HepG2 (cell line): ENCODE measurements around the gene SLCO4A1. TPM values are rescaled to one million over a fixed set of nuclear protein-coding genes. Genes with fewer than 3 reads are reported as not detected.

ENCODE experiments used
- ARNTL ChIP-seq: sonication (generic); formaldehyde crosslinking; IDR thresholded peaks from 2 replicates; pipeline ENCODE4 v1.4.0; 2020; ENCODE audit warnings: mild to moderate bottlenecking, missing genetic modification reagents
- KLF6 ChIP-seq: IDR thresholded peaks from 2 replicates; pipeline ENCODE4 v1.8.0; 2016; ENCODE audit warnings: missing biosample characterization, missing genetic modification reagents
- NCOA1 ChIP-seq: sonication (generic); formaldehyde crosslinking; IDR thresholded peaks from 2 replicates; pipeline ENCODE4 v1.9.0; 2021; ENCODE audit warnings: missing genetic modification reagents
- ZKSCAN1 ChIP-seq: fragments of 150-350 bp; IDR thresholded peaks from 2 replicates; pipeline ENCODE4 v1.6.1; 2014; ENCODE audit warnings: low read length
- ZNF180 ChIP-seq: sonication (generic); formaldehyde crosslinking; IDR thresholded peaks from 2 replicates; pipeline ENCODE4 v1.4.0; 2020; ENCODE audit warnings: low read depth, missing genetic modification reagents, borderline replicate concordance
- ZNF441 ChIP-seq: sonication (generic); formaldehyde crosslinking; IDR thresholded peaks from 2 replicates; pipeline ENCODE4 v1.7.0; 2021; ENCODE audit warnings: missing genetic modification reagents, borderline replicate concordance
- ZNF556 ChIP-seq: sonication (generic); formaldehyde crosslinking; IDR thresholded peaks from 2 replicates; pipeline ENCODE4 v1.4.0; 2020; ENCODE audit warnings: mild to moderate bottlenecking, missing genetic modification reagents, borderline replicate concordance
- ZNF607 ChIP-seq: sonication (generic); formaldehyde crosslinking; IDR thresholded peaks from 2 replicates; pipeline ENCODE4 v1.5.1; 2020; ENCODE audit warnings: missing genetic modification reagents, mild to moderate bottlenecking, borderline replicate concordance
- ZNF652 ChIP-seq: IDR thresholded peaks from 2 replicates; pipeline ENCODE4 v1.6.1; 2016; ENCODE audit warnings: low read depth, borderline replicate concordance
- ZNF687 ChIP-seq: sonication (generic); formaldehyde crosslinking; IDR thresholded peaks from 2 replicates; pipeline ENCODE4 v1.5.1; 2020; ENCODE audit warnings: mild to moderate bottlenecking, missing genetic modification reagents, moderate library complexity
- ZSCAN25 ChIP-seq: sonication (generic); formaldehyde crosslinking; IDR thresholded peaks from 2 replicates; pipeline ENCODE4 v1.8.0; 2022; ENCODE audit warnings: mild to moderate bottlenecking, missing genetic modification reagents
- polyA plus RNA-seq, 8 experiments: library from polyadenylated mRNA; depleted of rRNA in 3 of 8; stranded (reverse) in 7 of 8; unstranded in 1 of 8; fragments of >200 nt; fragmentation: Illumina TruSeq in 4 of 8; extraction: Trizol in 4 of 8; gene quantifications; 2 replicates each; pipeline versions ENCODE4 v1.2.1 to v1.2.3, GENCODE V29; 2011 to 2016; ENCODE audit warnings: low read depth in 4 of 8, missing spikeins in 1 of 8, mixed read lengths in 1 of 8; ENCODE audit not compliant: insufficient read depth in 1 of 8
- total RNA-seq, 5 experiments: library from RNA; depleted of rRNA; stranded (reverse); fragments of >200 nt; fragmentation: Illumina TruSeq; extraction: Trizol; gene quantifications; 2 replicates each; pipeline ENCODE4 v1.2.3, GENCODE V29; 2016; ENCODE audit warnings: low read depth in 1 of 5
- TF ChIP-seq, protein P1 (sequence below): sonication (generic); formaldehyde crosslinking; IDR thresholded peaks from 2 replicates; pipeline ENCODE4 v1.4.0; 2020; ENCODE audit warnings: missing genetic modification reagents
- TF ChIP-seq, protein P2 (sequence below): sonication (generic); formaldehyde crosslinking; IDR thresholded peaks from 2 replicates; pipeline ENCODE4 v1.4.0; 2020; ENCODE audit warnings: mild to moderate bottlenecking, missing genetic modification reagents, borderline replicate concordance
- TF ChIP-seq, protein P3 (sequence below): IDR thresholded peaks from 2 replicates; pipeline ENCODE4 v1.6.1; 2016; ENCODE audit warnings: mild to moderate bottlenecking
- TF ChIP-seq, protein P4 (sequence below): sonication (generic); formaldehyde crosslinking; IDR thresholded peaks from 2 replicates; pipeline ENCODE4 v1.4.0; 2020; ENCODE audit warnings: mild to moderate bottlenecking, missing genetic modification reagents

Gene SLCO4A1
- total and polyA plus RNA-seq, 2 of the 13 experiments (the other 11 are each of a cell fraction or from before 2014, with no cell fraction given), result 55.5 to 112 TPM

DNA sequence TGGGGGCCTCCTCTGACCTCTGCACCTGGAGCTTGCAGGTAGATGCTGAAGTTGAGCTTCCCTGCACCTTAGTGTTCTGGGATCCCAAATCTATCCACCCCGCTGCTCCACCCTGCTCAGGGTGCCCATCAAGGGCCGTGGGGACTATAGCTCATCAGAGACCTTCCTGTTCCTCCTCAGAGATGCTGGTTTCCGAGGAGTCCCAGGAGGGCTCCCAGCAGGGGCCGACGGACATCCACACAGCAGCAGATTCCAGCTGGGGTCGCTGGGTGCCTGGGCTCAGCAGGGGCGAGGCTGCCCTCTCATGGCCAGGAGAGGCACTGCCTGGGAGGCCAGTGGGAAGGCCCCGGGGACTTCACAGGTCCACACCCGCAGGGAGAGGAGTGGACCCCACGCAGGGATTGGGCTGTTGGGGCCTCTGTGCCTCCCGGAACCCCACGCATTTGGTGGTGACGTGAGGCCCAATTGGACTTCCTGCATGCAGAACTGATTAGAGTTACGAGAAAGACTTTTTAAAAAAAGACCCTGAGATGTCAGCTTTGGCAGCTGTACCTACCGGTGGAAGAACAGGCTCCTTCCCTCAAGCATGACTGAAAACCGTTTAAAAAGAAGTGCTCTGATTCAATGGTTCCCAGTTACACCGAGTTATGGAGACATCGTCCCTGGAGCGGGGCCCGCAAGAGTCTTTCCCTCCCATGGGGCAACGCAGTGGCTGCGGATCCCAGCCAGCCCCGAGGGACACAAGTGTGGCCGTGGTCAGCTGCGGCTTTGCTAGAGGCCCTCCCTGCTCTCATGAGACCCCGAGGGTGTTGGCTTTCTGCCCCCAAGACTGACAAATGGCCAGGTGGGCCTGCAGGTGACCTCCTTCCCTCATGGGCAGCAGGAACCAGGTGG is 25.3 kb upstream of the SLCO4A1 start (continued):
- TF ChIP-seq, protein P1, sequence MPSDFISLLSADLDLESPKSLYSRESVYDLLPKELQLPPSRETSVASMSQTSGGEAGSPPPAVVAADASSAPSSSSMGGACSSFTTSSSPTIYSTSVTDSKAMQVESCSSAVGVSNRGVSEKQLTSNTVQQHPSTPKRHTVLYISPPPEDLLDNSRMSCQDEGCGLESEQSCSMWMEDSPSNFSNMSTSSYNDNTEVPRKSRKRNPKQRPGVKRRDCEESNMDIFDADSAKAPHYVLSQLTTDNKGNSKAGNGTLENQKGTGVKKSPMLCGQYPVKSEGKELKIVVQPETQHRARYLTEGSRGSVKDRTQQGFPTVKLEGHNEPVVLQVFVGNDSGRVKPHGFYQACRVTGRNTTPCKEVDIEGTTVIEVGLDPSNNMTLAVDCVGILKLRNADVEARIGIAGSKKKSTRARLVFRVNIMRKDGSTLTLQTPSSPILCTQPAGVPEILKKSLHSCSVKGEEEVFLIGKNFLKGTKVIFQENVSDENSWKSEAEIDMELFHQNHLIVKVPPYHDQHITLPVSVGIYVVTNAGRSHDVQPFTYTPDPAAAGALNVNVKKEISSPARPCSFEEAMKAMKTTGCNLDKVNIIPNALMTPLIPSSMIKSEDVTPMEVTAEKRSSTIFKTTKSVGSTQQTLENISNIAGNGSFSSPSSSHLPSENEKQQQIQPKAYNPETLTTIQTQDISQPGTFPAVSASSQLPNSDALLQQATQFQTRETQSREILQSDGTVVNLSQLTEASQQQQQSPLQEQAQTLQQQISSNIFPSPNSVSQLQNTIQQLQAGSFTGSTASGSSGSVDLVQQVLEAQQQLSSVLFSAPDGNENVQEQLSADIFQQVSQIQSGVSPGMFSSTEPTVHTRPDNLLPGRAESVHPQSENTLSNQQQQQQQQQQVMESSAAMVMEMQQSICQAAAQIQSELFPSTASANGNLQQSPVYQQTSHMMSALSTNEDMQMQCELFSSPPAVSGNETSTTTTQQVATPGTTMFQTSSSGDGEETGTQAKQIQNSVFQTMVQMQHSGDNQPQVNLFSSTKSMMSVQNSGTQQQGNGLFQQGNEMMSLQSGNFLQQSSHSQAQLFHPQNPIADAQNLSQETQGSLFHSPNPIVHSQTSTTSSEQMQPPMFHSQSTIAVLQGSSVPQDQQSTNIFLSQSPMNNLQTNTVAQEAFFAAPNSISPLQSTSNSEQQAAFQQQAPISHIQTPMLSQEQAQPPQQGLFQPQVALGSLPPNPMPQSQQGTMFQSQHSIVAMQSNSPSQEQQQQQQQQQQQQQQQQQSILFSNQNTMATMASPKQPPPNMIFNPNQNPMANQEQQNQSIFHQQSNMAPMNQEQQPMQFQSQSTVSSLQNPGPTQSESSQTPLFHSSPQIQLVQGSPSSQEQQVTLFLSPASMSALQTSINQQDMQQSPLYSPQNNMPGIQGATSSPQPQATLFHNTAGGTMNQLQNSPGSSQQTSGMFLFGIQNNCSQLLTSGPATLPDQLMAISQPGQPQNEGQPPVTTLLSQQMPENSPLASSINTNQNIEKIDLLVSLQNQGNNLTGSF (CRISPR knock-in tag), result peak; percentile 63; the same call in 1 of the 2 replicates
- TF ChIP-seq ZNF441 (CRISPR knock-in tag), result no peak
- TF ChIP-seq, protein P2, sequence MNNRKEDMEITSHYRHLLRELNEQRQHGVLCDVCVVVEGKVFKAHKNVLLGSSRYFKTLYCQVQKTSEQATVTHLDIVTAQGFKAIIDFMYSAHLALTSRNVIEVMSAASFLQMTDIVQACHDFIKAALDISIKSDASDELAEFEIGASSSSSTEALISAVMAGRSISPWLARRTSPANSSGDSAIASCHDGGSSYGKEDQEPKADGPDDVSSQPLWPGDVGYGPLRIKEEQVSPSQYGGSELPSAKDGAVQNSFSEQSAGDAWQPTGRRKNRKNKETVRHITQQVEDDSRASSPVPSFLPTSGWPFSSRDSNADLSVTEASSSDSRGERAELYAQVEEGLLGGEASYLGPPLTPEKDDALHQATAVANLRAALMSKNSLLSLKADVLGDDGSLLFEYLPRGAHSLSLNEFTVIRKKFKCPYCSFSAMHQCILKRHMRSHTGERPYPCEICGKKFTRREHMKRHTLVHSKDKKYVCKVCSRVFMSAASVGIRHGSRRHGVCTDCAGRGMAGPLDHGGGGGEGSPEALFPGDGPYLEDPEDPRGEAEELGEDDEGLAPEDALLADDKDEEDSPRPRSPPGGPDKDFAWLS, result no peak
- no peak for TF ChIP-seq ZNF652 (CRISPR knock-in tag)
- peak; percentile 71 for TF ChIP-seq ZNF687 (CRISPR knock-in tag)
- TF ChIP-seq ARNTL (CRISPR knock-in tag), result peak; percentile 28; the same call in 1 of the 2 replicates
- no peak for TF ChIP-seq ZKSCAN1
- TF ChIP-seq, protein P3, sequence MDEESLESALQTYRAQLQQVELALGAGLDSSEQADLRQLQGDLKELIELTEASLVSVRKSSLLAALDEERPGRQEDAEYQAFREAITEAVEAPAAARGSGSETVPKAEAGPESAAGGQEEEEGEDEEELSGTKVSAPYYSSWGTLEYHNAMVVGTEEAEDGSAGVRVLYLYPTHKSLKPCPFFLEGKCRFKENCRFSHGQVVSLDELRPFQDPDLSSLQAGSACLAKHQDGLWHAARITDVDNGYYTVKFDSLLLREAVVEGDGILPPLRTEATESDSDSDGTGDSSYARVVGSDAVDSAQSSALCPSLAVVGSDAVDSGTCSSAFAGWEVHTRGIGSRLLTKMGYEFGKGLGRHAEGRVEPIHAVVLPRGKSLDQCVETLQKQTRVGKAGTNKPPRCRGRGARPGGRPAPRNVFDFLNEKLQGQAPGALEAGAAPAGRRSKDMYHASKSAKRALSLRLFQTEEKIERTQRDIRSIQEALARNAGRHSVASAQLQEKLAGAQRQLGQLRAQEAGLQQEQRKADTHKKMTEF (CRISPR knock-in tag), result peak; percentile 51; the same call in 1 of the 2 replicates
- TF ChIP-seq ZSCAN25 (CRISPR knock-in tag), result peak; percentile 59; the same call in 1 of the 2 replicates
- no peak; the same call in 1 of the 2 replicates for TF ChIP-seq ZNF556 (CRISPR knock-in tag)
- TF ChIP-seq ZNF180, result no peak
- no peak for TF ChIP-seq NCOA1 (CRISPR knock-in tag)
- no peak for TF ChIP-seq ZNF607
- TF ChIP-seq, protein P4, sequence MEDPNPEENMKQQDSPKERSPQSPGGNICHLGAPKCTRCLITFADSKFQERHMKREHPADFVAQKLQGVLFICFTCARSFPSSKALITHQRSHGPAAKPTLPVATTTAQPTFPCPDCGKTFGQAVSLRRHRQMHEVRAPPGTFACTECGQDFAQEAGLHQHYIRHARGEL, result 0 out of 2 replicates have a peak, but pooled peaks have one; percentile 50
- TF ChIP-seq KLF6, result 0 out of 2 replicates have a peak, but pooled peaks have one; percentile 42
